SIG-M5 treated with dmso at 0.1 percent for 504 hours (cell line): ENCODE results near the gene KCNG1.
"Not testable (repeated sequence)": the region's sequence is repeated elsewhere in the genome, so short reads cannot be mapped to it uniquely, and the experiment has no call there.

Experiments used
- DNase-seq: peaks from one replicate; lab custom pipeline; 2025; ENCODE audit not compliant: unreplicated experiment; lab: John Stamatoyannopoulos, UW

Gene KCNG1

DNA sequence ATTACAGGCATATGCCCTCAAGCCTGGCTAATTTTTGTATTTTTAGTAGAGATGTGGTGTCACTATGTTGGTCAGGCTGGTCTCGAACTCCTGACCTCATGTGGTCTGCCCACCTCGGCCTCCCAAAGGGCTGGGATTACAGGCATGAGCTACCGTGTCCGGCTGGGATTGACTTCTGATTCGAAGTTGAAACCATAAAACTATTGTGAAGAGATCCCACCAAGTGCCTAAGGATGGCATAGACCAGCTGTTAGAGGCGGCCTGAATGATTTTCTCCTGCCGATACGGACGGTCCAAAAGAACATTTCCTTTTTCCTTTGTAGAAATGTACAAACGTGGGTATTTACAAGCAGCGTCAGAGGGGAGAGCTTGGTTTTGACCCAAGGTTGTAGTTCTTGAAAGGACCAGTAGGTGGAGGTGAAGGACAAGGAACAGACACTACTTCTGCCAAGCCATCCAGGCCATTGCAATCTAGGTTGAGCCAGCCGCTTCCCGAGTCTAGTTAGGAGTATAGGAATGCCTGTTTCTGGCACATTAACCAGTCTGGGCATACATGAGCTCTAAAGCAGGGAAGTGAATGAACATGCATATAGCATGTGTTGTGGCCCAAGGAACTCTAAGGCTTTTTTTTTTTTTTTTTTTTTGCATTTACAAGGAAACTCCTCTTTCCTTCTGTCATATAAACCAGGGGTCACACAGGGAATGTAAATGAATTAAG, 35.3 kb downstream of the KCNG1 start:
- peak; percentile 88 for DNase-seq

DNA sequence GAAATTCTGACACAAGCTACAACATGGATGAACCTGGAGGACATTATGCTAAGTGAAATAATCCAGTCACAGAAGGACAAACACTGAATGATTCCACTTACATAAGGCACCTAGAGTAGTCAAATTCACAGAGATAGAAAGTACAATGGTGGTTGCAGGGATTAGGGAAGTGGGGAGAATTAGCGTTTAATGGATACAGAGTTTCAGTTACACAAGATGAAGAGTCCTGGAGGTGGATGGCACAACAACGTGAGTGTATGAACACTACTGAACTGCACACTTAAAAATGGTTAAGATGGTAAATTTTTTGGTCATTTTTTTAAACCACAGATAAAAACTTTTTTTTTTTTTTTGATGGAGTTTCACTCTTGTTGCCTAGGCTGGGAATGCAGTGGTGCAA, 39.6 kb downstream of the KCNG1 start:
- DNase-seq = peak; percentile 29

DNA sequence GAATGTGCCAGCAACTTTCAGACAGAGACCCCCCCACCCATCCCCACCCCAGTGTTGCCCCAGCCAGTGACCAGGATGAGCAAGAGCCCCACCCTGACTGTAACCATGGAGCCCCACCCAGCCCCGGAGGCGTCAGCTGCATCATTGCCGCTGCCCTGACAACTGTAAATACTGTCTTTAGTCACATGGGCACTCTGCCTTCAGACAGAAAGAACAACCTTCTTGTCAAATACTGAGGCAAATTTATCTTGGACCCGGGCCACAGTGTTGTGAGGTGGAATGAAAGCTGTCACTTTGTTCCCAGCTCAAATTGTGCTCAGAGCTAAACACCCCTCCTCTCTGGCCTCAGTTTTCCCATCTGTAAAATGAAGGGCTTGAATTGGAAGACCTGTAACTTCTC, 40.5 kb downstream of the KCNG1 start:
- peak; percentile 56 for DNase-seq

DNA sequence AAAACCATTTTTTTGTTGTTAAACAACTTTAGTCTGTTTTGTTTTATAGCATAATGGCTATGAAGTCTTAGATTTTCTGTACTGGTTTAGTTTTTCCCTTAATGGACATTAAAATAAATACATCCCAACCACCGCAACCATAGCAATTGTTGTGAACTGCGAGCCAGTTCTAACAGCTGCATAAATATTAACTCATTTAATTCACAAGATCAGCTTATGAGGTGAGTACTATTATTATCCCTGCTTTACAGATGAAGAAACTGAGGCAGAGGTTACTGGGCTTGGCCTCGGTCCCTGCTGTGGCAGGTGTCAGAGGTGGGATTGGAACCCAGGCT, 41.2 kb downstream of the KCNG1 start:
- DNase-seq = no peak

DNA sequence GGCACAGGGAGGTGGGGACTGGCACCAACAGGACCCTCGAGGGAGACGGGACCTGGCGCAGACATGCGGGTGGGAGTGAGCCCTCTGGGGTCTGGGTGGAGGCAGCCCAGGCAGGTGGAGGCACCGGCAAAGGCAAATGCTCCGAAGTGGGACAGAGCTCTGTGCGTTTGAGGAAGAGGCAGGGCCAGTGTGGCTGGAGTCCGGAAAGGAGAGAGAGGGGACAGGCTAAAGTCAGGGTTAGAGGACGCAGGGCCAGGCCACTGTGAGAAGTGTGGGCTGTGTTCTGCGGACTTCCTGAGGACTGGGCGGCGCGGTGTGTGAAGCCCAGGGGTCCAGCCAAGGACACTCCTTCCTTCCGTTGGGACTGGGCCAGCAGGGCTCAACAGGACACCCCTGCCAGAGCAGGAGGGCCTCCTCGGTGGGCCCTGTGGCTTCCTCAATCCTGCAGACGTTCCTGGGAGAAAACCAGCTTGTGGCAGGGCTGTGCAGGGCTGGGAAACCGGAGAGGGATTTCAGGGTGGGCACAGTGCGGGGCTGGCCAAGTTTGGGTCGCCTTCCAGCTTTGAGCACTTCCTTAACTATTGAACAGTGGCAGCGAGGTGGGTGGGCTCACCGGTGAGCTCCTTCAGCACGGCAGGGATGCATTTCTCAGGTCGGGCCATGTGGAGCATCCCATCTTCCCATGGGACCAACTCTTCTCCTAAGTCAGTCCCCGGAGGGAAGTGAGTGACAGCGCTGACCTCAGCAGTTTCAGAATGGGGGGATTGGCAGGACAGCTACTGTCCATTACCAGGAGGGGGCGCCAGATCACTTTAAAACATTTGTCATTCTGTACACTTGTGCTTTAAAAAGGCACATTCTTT, 41.8 kb downstream of the KCNG1 start:
- DNase-seq = peak; percentile 68

DNA sequence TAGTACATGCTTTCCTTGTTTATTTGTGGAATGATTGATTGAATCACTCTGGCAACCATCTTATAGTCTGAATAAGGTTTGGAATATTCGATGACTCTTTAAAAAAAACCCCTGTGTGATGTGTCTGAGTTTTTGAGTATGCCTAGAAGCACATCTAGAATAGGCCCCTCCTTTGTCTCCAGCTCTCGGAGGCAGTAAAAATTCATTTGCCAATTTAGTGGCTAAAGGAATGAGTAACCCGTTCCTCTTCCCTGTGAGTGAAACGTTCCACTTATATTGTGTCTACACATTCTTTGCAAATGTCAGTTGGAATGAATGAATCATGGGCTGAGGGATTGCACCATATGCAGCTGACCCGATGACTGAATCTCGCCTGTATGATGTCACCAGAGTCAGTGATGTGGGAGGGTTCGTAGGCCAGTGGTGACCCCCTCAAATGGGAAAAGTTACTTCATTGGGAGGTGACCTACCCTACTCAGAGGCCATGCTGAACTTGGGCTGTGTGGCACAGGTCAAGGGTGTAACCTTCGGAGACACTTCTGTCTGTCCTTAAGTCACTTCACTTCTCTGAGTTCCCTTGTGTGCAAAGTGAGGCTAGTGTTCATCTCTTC, 42.7 kb downstream of the KCNG1 start:
- peak; percentile 87 for DNase-seq

DNA sequence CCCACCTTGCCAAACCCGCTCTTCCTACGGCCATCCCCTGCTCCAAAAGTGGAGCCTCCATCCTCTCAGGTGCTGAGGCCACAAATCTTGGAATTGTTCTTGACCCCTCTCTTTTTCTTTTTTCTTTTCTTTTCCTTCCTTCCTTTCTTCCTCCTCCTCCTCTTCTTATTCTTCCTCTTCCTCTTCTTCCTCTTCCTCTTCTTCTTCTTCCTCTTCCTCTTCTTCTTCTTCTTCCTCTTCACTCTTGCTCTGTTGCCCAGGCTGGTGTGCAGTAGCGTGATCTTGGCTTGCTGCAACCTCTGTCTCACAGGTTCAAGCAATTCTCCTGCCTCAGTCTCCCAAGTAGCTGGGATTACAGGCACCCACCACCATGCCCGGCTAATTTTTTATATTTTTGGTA, 44.4 kb downstream of the KCNG1 start:
- DNase-seq = not testable (repeated sequence)

DNA sequence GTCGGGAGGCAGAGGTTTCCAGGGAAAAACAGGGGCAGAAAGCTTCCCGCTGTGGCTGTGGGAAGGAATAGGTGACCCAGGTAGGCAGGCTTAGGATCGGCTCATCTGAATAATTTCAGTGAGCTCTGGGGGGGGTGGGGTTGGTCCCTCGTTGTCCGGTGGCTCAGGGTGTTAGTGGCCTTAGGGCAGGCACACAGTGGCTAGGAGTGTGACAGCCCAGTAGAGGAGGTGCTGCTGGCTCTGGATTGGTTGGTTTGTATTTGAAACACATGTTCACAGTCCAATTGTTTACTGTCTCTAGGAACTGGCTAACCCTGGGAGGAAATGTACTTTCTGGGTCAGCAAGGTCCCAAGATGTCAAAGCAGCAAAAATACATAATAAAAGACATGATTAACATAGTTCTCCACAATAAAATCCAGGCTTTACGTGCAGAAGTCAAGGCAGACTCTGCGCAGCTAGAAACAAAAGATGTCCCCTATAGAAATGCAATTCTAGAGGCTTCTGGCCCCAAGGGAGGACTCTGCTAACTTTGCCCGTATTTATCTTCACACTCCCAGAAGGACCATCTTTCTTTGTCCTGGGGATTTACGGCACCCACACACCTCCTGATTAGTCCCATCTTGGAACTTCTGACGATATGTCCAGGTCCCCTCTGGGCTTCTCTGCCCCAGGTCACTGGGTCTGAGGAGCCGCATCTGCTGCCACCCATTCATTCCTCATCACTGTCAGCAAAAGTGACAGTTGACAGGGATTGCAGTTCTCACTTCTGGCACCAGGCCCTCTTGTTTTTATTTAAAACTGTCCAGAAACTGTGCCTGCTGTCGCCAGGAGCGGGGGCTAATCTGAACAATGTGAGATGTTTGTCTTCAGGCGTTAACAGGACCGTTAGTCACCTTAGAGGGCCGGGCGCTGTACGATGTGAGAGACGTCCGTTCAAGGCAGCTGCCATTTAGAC, 45.6 kb downstream of the KCNG1 start:
- DNase-seq = no peak

DNA sequence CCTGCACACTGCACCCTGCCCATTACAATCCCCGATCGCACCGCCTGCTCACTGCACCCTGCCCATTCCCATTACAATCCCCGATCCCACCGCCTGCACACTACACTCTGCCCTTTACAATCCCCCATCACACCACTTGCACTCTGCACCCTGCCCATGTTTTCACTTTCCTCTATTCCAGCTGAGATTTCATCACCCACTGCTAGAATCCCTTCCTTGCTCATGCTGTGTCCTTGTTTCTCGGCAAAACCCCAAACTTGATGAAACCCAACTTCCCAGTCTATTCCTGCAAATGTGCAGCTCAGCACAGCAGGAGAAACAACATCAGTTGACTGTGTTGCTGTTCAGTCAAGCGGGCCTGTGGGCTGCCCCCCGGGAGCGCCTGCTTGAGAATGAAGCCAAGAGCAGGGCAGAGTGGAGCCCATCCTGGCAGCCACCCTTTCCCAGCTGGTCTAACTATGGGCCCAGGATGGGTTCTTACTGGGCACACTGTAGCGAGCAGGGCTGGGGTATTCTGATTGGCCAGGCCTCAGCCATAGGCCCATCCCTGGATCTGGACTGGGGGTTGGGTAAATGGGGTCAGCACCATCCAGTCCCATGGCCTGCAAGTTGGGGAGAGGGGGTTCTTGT, 47.1 kb downstream of the KCNG1 start:
- no peak for DNase-seq

DNA sequence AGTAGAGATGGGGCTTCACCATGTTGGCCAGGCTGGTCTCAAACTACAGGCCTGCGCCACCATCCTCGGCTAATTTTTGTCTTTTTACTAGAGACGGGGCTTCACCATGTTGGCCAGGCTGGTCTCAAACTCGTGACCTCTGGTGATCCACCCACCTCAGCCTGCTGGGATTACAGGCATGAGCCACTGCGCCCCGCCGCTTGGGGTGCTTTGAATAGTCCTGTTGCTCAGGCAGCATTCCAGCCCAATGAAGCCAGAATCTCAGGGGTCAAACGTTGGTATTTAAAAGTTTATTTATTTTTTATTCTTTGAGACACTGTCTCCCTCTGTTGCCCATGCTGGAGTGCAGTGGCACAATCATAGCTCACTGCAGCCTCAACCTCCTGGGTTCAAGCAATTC, 53.0 kb downstream of the KCNG1 start:
- no peak for DNase-seq

DNA sequence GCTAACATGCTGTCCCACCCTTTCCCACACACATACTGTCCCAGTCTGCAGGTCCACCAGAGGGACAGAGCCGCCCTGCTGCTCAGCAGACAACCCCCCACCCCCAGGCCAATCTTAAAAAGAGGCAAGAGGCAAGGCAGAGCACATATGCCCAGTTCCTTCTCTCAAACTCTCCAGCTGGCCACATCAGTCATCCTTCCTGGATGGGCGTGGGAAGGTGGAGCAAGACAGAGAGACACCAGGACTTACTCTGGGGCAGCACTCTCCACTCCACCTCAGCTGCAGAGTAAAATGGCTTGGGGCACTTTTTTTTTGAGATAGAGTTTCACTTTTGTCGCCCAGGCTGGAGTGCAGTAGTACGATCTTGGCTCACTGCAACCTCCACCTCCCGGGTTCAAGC, 53.5 kb downstream of the KCNG1 start:
- DNase-seq = no peak

DNA sequence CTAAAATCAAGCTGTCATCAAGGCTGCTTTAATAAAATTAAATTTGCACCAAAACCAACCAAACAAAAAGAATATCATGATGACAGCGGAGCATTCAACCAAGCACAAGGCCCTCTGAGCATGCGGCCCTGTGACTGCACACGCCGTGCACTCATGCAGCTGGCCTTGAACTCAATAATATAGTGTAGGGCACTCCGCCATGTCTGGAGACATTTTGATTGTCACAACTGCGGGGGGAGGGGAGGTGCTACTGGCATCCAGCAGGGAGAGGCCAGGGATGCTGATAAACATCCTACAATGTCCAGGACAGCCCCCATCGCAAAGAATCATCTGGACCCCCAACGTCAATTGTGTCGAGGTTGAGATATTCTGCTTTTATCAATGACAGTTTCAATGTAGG, 54.6 kb downstream of the KCNG1 start:
- DNase-seq = no peak

DNA sequence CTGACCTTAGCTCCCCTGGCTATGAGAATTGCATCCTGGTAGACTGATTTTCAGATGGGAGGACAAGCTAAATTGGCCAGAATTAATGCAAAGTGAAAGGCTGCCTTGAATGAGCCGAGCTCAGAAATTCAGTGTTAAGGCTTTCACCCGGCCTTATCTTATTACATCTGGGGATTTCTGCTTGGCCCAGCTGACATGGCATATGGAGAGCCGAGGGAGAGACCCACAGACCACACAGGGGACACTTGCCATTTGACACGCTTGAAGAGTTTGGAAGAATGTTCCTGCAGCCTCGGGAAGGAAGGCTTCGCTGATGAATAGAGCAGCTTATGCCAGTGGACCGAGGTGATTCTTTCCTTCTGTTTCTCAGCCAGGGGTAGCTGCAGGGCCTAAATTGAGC, 55.3 kb downstream of the KCNG1 start:
- no peak for DNase-seq

DNA sequence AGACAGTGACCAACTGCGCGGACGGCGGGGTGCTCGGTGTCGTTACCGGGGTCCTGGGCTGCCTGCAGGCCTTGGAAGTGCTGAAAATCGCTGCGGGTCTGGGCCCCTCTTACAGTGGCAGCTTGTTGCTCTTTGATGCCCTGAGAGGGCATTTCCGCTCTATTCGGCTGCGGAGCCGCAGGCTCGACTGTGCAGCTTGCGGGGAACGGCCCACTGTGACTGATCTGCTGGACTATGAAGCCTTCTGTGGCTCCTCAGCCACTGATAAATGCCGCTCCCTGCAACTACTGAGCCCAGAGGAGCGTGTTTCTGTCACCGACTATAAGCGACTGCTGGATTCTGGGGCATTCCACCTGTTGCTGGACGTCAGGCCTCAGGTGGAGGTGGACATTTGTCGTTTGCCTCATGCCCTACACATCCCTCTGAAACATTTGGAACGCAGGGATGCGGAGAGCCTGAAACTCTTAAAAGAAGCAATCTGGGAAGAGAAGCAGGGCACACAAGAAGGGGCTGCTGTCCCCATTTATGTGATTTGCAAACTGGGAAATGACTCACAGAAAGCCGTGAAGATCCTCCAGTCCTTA, 63.3 kb downstream of the KCNG1 start:
- no peak for DNase-seq

DNA sequence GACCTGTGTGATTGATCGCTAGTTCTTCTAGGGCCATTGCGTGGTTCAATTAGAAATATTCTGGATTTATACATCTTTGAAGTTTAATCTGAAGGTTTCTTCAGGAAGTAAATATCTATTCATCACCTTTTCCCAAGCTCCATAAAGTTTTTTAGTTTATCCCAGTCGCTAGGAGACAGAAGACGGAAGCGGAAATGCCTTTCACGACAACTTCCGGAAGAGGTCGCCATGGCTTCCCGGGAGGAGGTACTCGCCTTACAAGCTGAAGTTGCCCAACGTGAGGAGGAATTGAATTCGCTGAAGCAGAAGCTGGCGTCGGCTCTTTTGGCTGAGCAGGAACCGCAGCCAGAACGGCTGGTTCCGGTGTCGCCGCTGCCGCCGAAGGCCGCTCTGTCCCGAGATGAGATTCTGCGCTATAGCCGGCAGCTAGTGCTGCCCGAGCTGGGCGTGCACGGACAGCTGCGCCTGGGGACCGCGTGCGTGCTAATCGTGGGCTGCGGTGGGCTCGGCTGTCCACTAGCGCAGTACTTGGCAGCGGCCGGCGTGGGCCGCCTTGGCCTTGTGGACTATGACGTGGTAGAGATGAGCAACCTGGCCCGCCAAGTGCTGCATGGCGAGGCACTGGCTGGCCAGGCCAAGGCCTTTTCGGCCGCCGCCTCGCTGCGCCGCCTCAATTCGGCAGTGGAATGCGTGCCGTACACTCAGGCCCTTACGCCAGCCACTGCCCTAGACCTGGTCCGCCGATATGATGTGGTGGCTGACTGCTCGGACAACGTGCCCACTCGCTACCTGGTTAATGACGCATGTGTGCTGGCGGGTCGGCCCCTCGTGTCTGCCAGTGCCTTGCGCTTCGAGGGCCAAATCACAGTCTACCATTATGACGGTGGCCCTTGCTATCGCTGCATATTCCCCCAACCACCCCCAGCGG, 64.0 kb downstream of the KCNG1 start, which contains the start of gene MOCS3:
MOCS3 (plus strand) TSS at position 204 of the 928 bp plus-strand sequence; CDS start at position 229, 25 bp downstream.
- peak; percentile 97 for DNase-seq

DNA sequence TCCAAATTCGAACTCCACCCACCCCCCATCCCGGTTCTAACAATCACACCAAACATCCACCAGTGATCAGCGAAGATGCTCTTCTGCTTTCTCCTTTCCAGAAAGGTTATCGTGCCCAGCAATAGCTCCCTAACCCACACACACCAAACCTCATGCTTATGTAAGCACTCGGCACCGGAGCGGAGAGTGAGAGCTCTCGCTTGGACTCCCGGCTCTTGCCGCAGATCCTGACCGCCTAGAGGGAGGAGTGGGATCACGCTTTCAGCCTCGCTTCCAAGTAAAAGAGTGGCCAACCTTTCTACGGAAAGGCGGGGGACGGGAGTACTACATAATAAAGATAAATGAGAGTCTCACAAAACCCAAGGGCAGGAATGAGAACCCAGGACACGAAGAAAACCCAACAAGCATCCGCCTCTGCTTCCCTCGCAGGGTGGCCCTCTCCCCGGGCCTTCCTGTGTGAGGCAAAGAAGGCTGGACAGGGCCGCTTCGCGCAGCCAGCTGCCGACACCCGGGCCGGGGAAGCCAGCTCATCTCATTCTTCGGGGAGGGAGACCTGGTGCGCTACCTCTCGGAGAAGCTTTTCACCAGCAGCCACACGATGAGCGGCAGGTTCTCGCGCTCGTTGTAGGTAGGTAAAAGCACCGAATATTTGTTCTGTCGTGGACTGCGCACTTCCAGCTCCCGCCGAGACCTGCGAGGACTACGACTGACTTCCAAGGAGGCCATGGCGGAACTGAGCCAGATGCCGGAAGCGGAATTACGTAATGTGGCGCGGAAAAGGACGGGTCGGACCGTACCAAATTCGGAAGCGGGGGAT, 64.9 kb downstream of the KCNG1 start, which contains the start of gene DPM1:
DPM1 (minus strand) TSS at position 735 of the 817 bp plus-strand sequence; CDS start at position 726, 9 bp downstream.
- DNase-seq = peak; percentile 96

DNA sequence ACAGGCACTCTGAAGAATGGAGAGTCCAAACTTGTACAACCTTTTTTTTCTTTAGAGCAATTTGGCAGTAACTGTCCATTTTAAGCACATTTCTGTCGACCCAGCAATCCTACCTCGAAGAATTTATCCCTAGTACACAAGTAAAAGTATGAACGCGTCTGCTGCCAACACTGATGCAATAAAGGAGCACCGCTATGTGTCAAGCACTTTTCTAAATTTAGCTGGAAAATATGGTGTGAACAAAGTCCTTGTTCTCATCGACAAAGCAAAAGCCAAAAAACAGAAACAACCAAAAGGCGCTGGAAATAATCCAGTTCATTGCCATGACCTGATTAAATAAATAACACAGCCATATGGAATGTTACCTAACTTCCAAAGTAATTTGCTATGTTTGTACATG, 65.6 kb downstream of the KCNG1 start:
- peak; percentile 61 for DNase-seq

DNA sequence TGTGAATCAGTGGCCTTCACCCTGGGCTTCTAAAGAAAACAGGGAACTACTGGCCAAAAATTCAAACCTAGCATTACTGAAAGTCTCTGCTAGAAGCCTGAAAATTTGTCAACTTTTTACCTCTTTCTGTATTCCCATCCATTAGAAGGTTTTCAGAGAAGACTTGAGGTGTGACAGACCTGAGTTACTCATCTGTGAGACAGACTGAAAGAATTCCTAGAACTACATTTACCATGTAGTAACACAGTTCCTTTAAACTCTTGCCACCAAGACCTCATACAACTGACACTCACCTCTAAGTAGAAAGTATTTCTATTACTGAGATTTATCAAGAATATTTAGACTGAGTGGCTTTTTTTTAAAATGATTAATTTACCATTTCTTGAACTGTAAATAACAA, 69.1 kb downstream of the KCNG1 start:
- no peak for DNase-seq
